ENCODE results near the gene PREX1. TPM values are rescaled to one million over a fixed set of nuclear protein-coding genes. Genes with fewer than 3 reads are reported as not detected.

PREX1 gene
- total and polyA plus RNA-seq, 2 donors (not counting 3 experiments of a cell fraction or from before 2014, with no cell fraction given), result 51.3 to 72.9 TPM

DNA sequence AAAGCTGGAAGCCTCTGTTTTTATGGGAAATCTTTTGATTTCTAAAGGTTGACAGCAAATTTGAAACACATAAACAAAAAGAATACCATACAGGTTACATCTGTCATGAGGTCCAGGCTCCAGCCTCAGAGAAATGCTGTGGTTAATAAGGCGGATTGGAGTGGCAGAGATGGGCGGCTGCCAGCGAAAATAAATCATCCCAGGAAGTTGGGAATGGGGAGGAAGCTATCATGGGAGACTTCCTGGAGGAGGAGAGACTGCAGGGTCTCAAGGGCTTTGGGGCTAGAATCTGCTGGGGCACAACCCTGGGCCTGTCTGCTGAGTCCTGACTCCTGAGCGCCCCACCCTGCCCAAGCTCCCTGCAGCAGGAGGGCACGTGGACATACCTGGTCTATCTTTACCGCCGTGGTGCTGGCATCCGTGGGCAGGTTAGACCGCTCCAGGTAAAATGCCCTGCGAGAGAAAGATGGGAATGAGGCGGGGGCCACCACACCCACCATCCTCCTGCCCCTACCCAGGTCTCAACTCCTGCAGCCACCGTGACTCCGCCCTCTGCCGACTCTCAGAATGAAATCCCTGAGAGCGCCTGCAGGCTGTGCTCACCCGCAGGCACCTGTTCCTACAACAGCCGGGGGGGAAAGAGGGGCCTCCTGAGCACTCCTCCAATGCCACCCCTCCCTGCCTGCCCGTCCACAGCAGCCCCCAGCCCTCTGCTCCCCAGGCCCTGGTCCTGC is 197.3 kb downstream of the PREX1 start:
- Histone ChIP-seq H3K27ac (ENCODE audit: insufficient read depth, low read depth, low read length) (no peak overlapping the region), H3K79me2 (ENCODE audit: control insufficient read depth, insufficient read depth, low read length) (no peaks in the 10 kb centered on the region), H3K36me3 (ENCODE audit: control insufficient read depth in 2 of 2, extremely low read depth in 1 of 2, insufficient read depth in 2 of 2, low read length in 2 of 2) (peaks cover 0 to 54% of the 10 kb centered on the region in 2 experiments), H3K9ac (replicated peaks; ENCODE audit: extremely low read depth, insufficient read depth, low read length) (no peak overlapping the region), H3K4me1 (ENCODE audit: control insufficient read depth, extremely low read depth, insufficient read depth, low read length) (peaks cover 6% of the 10 kb centered on the region), H3K9me1 (replicated peaks; ENCODE audit: control insufficient read depth, extremely low read depth, insufficient read depth, low read length) (no peaks in the 10 kb centered on the region), H3K4me2 (ENCODE audit: insufficient read depth, low read length) (no peak overlapping the region), H3K27me3 (ENCODE audit: control insufficient read depth in 2 of 2, insufficient read depth in 2 of 2, low read length in 2 of 2) (no peaks in the 10 kb centered on the region), H3K9me3 (replicated peaks; ENCODE audit: control insufficient read depth, insufficient read depth, low read length) (no peaks in the 10 kb centered on the region), H3K4me3 (replicated peaks in 1 of 3; ENCODE audit: insufficient read depth in 1 of 3, low read depth in 1 of 3, low read length in 3 of 3) (no peak overlapping the region), H4K20me1 (replicated peaks; ENCODE audit: control insufficient read depth, extremely low read depth, insufficient read depth, low read length) (no peaks in the 10 kb centered on the region), H2AFZ (ENCODE audit: low read depth, low read length) (no peak overlapping the region)
- FAIRE-seq (no peak), DNase-seq (ENCODE audit: low read depth, low spot score) (no peak)
- CTCF ChIA-PET, result interaction anchor here (1.2 to 2.1 kb wide), 2 partner anchors 10 to 952 kb away, joined by 3 to 11 read pairs; no protein-coding TSS in a partner anchor
- dilution Hi-C loops (cut with MboI; ENCODE audit: extremely low pct_ligation_motif_present, low sequenced_read_pairs) (no loop called here), intact Hi-C loops (cut with micrococcal nuclease) (no loop called here)
- BruUV-seq (replicated peaks), result no TSS peak
- POLR2A ChIA-PET, result no interaction called here
- TF ChIP-seq MYC (IDR thresholded peaks at IDR 0.05; ENCODE audit: low read depth, low read length) (no peak), POLR2AphosphoS5 (IDR thresholded peaks at IDR 0.05; ENCODE audit: insufficient read depth, low read depth, low read length) (no peak), EZH2 (IDR thresholded peaks at IDR 0.05; ENCODE audit: borderline replicate concordance, low read depth, low read length, severe bottlenecking) (no peak), JUN (IDR thresholded peaks at IDR 0.05; ENCODE audit: borderline replicate concordance, insufficient read depth, insufficient read length, low read depth) (no peak), CTCF (IDR thresholded peaks at IDR 0.05; ENCODE audit: extremely low read depth in 1 of 2, insufficient read depth in 1 of 2, low read depth in 1 of 2, low read length in 2 of 2) (no peak)
